ENCODE results near the gene KIF14.

The KIF14 gene, protein sequence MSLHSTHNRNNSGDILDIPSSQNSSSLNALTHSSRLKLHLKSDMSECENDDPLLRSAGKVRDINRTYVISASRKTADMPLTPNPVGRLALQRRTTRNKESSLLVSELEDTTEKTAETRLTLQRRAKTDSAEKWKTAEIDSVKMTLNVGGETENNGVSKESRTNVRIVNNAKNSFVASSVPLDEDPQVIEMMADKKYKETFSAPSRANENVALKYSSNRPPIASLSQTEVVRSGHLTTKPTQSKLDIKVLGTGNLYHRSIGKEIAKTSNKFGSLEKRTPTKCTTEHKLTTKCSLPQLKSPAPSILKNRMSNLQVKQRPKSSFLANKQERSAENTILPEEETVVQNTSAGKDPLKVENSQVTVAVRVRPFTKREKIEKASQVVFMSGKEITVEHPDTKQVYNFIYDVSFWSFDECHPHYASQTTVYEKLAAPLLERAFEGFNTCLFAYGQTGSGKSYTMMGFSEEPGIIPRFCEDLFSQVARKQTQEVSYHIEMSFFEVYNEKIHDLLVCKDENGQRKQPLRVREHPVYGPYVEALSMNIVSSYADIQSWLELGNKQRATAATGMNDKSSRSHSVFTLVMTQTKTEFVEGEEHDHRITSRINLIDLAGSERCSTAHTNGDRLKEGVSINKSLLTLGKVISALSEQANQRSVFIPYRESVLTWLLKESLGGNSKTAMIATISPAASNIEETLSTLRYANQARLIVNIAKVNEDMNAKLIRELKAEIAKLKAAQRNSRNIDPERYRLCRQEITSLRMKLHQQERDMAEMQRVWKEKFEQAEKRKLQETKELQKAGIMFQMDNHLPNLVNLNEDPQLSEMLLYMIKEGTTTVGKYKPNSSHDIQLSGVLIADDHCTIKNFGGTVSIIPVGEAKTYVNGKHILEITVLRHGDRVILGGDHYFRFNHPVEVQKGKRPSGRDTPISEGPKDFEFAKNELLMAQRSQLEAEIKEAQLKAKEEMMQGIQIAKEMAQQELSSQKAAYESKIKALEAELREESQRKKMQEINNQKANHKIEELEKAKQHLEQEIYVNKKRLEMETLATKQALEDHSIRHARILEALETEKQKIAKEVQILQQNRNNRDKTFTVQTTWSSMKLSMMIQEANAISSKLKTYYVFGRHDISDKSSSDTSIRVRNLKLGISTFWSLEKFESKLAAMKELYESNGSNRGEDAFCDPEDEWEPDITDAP (N-terminal part only)

DNA sequence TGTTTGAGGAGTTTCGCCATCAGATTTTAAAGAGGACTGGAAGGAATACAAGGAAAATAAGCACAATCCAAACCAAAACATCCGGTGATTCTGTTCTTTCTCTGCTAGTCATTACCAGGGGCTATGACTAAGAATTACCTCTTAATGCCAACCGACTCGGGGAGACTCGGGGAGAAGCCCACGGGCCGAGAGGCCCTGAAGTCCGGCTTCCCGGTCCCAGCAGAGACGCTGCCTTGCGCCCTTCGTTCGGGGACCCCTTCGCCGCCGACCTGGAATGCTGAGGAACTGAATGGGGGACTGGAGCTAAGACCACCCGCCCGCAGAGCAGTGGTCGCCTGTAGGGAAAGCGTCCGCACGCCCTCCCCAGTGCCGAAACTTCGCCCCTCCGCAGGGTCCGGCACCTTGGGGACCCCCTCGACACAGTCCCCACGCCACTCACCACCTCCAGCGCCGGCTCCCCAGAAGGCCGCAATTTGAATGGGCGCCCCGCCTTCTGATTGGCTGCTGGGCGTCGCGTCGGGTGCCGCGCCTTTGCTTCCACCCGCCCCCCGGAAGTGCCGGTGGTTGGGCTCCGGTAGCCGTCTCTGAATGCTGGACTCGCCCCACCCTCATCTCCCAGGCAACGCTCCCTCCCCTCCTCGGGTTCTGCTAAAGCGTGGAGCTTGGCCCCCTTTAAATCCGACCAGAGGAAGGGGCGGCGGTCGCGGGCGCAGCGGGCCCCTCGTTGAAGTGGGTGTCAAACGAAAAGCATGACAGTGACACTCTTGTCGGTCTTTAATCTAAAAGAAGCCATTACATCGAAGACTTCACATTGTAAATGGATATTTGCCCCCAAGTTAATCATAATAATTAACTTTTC is at the start of gene KIF14:
Gene KIF14, minus strand, starts transcription at position 479 of the 859 bp plus-strand sequence. CDS start 2,028 bp downstream, outside the sequence.
- TF ChIP-seq, protein P1, sequence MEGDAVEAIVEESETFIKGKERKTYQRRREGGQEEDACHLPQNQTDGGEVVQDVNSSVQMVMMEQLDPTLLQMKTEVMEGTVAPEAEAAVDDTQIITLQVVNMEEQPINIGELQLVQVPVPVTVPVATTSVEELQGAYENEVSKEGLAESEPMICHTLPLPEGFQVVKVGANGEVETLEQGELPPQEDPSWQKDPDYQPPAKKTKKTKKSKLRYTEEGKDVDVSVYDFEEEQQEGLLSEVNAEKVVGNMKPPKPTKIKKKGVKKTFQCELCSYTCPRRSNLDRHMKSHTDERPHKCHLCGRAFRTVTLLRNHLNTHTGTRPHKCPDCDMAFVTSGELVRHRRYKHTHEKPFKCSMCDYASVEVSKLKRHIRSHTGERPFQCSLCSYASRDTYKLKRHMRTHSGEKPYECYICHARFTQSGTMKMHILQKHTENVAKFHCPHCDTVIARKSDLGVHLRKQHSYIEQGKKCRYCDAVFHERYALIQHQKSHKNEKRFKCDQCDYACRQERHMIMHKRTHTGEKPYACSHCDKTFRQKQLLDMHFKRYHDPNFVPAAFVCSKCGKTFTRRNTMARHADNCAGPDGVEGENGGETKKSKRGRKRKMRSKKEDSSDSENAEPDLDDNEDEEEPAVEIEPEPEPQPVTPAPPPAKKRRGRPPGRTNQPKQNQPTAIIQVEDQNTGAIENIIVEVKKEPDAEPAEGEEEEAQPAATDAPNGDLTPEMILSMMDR (IDR thresholded peaks at IDR 0.05; ENCODE audit: extremely low read depth, missing control alignments): no peak
- peak; percentile 91 for DNase-seq (ENCODE audit: low spot score)

DNA sequence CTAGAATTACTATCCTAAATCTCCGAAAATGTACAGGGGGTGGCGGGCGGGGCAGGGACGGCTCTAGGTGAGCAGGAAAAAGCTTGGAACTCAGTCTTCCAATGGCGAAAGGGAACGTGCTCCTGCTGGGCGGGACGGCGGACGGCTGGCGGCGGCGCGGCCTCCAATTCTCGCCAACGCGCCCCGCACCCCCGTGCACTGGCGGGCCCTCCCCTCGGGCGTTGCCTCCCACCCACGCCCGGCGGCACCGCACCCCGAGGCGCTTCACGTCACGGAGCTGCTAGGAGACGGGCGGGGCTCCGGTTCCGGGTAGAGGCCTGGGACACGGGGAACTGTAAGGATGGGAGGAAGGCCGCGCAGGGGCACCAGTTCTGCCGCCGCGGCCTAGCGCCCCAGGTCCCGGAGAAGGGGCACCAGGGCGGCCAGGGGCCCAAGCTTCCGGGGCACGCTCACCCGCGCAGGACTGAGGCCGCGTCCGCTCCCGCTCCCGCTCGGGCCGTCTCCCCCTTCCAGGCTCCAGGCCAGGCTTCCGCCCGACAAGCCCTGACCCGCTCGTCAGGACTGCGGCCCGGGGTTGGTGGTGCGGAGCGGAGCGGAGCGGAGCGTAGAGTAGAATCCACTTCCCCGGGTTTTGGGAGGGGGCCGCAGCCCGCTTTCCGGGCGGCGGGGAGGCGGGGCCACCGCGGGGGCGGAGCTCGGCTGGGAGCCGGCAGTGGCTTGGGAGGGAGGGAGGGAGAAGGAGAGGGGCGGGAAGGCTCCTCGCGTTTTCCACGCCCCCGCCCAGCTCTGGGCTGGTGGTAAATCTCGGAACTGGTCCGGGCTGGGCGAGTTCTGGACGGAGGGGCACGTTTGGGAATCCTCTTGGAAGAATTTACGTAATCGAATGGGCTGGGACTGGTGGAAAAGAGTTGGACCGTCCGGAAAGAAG is 49.0 kb upstream of the KIF14 start, which contains the start of gene DDX59:
Gene DDX59, minus strand, starts transcription at position 594 of the 928 bp plus-strand sequence. CDS start 3,167 bp downstream, outside the sequence.
- TF ChIP-seq, protein P1 (IDR thresholded peaks at IDR 0.05; ENCODE audit: extremely low read depth, missing control alignments): no peak
- DNase-seq (ENCODE audit: low spot score): peak; percentile 97

DNA sequence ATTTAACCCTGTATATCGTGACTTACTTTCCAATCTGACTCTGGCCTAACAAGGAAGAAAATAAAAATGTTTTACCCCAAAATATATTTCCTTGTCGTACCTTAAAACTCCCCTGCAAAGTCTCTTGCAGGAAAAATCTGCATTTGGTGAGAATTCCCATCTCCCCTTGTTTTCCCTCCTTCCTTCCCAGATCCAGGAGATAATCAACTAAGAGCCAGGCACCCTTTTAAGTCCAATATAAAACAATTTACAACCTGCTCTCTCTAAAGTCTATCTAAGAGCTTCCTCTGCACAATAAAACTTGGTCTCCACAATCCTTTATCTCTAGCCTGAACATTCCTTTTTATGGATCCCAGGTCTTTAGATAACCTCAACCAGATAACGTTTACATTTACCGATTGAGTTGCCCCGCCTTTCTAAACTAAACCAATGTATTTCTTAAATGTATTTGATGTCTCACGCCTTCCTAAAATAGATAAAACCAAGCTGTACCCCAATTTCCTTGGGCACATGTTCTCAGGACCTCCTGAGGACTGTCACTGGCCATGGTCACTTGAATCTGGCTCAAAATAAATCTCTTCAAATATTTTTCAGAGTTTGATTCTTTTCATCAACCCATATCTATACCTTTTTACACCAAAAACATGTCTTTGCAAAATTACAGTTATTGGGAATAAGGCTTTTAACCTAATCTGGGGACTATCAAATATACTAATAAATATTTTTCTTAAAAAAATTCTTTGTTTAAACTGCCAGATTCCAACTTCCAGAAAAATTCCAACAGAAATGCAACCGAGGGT is 48.2 kb upstream of the KIF14 start:
- TF ChIP-seq, protein P1 (IDR thresholded peaks at IDR 0.05; ENCODE audit: extremely low read depth, missing control alignments): no peak
- DNase-seq (ENCODE audit: low spot score): no peak

DNA sequence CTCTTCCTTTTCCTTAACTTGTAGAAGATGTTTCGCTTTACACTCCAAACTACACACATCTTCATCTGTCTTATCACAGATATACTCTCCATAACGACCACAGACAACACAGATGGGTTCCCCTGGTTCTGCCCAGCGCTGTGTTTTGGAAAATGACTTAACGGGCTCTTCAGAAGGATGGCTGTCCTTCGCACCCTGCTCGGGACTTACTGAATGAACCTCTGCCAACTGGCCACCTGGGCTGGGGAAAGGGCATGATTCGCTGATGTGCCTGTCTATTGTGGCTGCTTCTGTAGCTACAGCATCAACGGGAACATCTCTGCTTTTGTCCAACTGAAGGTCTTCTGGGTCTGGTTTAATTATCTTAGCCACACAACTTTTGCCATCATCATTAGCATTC is 45.8 kb upstream of the KIF14 start:
- DNase-seq (ENCODE audit: low spot score): no peak
- TF ChIP-seq, protein P1 (IDR thresholded peaks at IDR 0.05; ENCODE audit: extremely low read depth, missing control alignments): no peak

DNA sequence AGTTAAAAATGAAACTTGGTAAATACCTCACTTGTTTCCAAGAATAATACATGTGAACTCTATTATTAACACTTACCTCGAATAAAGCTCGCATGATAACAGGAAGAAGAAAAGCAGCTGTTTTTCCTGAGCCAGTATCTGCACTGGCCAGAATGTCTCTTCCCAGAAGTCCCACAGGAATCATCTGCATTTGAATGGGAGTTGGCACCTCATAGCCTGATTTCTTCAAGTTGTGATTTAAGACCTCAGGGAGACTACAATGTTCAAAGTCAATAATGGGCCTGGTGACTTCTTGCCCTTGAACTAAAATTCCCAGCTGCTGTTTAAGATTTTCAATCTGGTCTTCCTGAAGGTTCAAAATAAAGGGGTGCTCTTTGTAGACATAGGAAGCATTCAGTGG is 45.3 kb upstream of the KIF14 start:
- no peak for DNase-seq (ENCODE audit: low spot score)
- TF ChIP-seq, protein P1 (IDR thresholded peaks at IDR 0.05; ENCODE audit: extremely low read depth, missing control alignments): no peak
